GM21515 (cell line): ENCODE results near the gene DNAJB2.
"Not testable (repeated sequence)": the region's sequence is repeated elsewhere in the genome, so short reads cannot be mapped to it uniquely, and the experiment has no call there.

Source experiments
- ATAC-seq: cut with Tn5 transposase; IDR thresholded peaks from one replicate; pipeline ENCODE4 v1.9.1; 2021; ENCODE audit not compliant: unreplicated experiment

Gene DNAJB2

DNA sequence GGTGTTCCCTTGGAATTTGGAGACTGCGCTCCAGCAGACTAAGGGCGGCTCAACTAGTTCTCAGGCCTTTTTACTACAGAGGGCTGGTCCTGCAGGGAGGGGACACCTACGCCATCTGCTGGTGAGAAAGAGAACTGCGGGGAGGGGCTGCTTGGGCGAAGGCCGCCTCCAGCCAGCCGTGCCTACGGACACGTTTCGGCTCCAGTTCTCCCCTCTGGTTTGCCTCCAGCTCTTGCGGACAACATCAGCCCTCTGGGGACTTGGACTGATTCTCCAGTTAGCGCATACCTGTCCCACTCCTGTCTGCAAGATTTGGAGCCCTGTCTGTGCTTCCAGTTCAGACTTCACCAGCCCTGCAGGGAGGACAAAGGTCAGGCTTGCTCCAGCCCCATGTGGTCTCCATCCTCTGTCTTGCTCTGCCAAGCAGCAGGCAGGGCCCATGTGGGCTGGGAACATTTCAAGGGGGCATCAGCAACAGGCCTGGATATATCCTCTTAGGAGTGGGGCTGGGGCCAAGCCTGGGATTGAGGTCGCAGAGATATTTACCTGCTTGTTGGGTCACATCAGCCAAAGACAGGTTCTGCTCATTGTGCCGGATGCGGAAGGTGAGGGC is 19.7 kb downstream of the DNAJB2 start:
- peak; percentile 40 for ATAC-seq

DNA sequence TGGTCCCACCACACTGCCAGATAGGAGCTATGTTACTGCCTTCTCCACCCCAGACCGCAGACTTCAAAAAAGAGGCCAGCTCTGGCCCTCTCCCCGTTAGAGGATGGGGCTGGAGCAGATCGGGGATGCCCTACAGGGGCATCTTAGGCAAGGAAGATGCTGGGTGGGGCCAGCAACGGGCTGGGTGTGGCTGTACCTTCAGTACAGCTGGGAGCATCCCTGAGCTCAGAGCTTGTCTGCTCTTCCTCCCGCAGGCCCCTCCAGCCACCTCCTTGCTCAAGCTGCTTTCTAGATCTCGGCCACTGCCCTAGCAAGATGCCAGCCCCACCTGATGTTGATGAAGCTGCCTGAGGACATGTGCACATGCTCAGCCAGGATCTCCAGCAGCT is 20.2 kb downstream of the DNAJB2 start:
- no peak for ATAC-seq

DNA sequence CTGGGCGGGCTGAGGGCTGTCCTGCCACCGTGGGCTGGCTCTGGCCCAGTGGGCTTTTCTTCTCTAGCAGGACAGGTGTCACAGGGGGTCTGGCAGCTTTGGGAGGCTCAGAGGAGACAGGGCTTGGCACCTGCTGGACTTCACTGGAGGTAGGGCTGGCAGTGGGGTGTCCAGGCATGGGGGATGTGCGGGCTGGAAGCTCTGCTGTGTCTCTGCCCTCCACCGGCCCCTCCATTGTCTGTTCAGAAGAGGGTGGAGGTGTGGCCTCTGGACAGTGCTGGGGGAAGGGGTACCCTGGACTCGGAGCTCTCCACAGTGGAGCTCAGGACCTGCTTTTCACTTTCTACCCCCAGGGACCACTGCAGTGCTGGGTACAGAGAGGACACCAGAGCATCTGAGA is 20.9 kb downstream of the DNAJB2 start:
- no peak for ATAC-seq

DNA sequence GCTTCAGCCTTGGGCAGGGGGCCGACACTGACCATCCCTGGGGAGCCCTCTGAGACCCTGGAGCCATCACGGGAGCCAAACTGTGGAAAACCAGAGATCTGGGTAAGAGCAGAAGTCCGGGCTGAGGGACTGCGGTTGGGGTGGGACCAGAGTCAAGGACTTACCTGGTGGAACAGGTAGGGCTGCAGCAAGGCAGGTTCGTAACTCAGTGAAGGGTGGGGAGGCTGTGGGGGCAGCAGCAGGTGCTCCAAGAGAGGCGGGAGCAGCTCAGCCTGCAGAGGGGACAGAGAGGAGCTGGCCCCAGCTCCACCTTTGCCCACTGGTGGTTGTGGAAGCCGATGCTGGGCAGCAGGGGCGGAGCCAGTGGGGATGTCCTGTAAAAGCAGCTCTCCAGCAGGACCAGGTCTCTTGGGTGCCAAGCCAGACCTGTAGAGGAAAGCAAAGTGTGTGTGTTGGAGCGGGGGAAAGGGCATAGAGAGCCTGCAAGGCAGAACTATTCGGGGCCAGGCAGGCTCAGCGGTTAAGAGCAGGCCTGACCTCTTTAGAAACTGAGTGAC is 23.3 kb downstream of the DNAJB2 start:
- no peak for ATAC-seq

DNA sequence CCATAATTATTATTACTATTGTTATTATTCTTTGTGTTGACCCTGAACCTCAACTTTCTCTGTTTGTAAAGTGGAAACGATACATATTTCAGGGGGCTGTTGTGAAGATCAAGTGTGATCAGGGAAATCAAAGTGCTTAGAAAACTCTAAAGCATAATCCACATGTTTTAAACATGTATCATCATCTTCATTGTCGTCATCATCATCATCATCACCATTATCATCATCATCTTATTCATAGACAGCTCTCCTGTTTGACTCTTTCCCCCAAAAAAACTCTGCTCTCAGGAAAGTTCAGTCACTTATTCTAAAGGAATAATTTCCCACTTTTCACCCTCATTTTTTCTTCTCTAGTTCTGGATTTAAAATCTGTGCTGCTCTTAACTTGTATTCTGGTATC is 25.1 kb downstream of the DNAJB2 start:
- no peak for ATAC-seq

DNA sequence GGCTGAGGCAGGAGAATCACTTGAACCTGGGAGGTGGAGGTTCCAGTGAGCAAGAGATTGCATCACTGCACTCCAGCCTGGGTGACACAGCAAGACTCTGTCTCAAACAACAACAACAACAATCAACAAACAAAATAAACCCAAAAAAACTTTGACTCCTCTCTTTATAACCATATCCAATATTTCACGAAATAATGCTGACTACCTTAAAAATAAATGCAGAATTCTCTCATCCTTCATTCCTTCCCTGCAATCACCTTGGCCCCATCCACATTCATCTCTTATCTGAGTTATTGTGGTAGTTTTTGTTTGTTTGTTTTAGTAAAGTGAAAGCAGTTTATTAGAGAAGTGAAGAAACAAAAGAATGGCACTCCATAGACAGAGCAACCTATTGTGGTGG is 26.9 kb downstream of the DNAJB2 start:
- ATAC-seq, result no peak

DNA sequence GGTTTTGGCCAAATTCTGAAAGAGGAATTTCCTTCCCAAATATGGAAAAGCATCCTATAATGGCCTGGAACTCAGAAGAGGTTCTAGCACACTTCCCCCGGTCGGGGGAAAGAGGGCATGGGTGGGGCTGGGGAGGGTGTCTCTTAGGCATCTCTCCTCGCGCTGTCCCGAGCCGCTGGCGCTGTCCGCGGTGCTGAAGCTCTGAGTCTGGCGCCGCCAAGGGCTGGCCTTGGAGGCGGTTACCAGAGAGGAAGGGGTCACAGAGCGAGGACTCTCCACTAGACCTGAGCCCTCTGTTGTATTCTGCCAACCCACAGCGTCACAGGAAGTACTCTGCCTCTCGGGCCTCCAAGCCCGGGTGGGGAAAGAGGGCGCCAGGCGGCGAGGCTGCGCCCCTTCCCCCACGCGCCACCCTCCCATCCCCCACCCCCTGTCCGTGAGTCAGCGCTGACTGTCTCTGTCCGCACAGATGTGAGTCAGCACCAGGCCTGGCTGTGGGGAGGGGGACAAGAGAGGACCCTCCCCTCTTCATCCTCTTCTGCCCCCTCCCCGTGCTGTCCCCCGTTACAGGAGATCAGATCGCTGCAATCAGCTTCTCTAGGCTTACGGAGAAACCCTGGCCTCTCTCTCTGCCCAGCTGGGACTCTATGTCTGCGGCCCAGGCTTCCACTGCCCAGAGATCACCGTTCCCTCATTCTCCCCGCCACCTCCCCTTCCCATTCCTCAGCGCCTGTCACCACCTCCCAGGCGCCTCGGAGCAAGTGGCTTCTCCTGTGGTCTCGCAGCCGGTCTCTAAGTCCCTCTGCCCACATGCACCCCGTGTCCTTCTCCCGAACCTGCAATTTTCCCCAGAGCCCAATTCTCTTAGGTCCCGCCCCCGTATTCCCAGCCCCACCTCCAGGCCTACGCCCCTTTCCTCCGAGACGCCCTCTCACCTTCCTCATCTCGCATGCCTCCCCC is 29.3 kb downstream of the DNAJB2 start:
- ATAC-seq, result no peak

DNA sequence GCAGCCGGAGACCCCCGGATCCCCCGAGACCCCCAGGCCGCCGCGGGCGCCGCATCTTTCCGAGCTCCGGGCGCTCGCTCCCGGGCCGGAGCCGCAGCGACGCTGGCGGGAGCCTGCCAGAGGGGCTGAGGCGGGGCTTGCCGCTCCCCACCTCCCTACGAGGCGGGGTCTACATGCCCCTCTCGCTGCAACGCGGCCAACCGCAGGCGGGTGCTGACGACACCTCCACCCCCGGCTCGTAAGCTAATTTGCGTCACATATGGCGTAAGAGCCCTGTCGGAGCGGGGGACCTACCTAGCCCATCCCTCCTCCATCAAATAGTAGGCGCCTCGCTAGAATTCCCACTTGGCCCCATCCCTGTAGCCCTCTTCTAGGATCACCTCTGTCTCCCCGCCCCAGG is 30.1 kb downstream of the DNAJB2 start, which contains the start of gene PTPRN:
TSS of gene PTPRN (minus strand) at position 124 of the 400 bp plus-strand sequence. CDS start at position 55, 69 bp downstream.
- no peak for ATAC-seq

DNA sequence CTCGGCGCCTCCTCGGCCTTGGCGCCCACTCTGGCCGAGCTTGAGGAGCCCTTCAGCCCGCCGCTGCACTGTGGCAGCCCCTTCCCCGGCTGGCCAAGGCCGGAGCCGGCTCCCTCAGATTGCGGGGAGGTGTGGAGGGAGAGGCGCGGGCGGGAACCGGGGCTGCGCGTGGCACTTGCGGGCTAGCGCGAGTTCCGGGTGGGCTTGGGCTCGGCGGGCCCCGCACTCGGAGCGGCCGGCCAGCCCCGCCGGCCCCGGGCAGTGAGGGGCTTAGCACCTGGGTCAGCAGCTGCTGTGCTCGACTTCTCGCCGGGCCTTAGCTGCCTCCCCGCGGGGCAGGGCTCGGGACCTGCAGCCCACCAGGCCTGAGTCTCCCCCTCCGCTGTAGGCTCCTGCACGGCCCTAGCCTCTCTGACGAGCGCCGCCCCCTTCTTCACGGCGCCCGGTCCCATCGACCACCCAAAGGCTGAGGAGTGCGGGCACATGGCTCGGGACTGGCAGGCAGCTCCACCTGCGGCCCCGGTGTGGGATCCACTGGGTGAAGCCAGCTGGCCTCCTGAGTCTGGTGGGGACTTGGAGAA is 33.6 kb downstream of the DNAJB2 start:
- not testable (repeated sequence) for ATAC-seq

DNA sequence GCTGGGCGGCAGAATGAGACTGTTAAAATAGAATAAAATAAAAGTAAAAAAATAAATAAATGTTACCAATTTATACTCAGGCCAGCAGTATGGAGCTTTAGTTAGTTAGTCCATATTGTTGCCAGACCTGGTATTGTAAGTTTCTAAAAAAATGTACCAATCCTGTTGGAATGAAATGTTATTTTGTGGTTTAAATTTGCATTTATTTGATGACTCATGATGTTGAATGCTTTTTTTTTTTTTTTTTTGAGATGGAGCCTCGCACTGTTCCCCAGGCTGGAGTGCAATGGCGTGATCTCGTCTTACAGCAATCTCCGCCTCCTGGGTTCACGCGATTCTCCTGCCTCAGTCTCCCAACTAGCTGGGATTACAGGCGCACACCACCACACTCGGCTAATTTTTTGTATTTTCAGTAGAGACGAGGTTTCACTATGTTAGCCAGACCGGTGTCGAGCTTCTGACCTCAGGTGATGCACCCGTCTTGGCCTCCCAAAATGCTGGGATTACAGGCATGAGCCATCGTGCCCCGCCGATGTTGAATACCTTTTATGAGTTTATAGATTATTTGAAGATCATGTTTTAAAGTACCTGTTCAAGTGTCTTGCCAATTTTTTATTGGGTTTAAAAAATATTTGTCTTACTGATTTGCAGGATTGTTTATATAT is 35.8 kb downstream of the DNAJB2 start:
- ATAC-seq, result no peak

DNA sequence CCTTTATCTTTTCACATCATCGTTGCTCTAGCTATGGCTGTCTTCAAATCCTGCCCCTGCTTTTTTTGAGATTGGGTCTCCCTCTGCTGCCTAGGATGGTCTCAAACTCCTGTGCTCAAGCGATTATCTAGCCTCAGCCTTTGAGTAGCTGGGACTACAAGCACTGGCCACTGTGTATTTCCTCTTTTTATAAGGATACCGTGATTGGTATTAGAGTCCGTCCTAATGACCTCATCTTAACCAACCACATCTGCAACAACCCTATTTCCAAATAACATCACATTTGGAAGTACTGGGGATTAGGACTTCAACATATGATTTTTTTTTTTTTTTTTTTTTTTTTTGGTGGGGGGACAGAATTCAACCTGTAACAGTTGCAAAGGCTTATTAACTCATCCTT is 44.3 kb downstream of the DNAJB2 start:
- ATAC-seq, result no peak

DNA sequence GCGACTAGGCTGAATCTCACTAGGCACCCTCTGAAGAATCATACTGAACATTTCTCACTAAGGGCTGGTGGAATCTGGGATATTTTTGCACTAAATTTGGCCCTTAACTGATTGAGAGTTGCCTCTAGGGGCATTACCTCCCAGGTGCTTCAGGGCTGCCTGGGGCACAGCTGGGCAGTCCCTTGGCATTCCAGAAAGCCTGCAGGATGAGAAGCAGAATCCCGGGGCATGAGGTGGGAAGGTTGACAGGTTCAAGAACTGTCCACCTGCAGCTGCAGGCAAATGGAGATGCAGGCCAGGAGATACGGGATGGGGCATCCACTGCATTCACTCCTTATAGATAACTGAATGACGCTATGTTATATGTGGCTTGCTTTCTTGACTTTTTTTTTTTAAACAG is 46.0 kb downstream of the DNAJB2 start:
- no peak for ATAC-seq

DNA sequence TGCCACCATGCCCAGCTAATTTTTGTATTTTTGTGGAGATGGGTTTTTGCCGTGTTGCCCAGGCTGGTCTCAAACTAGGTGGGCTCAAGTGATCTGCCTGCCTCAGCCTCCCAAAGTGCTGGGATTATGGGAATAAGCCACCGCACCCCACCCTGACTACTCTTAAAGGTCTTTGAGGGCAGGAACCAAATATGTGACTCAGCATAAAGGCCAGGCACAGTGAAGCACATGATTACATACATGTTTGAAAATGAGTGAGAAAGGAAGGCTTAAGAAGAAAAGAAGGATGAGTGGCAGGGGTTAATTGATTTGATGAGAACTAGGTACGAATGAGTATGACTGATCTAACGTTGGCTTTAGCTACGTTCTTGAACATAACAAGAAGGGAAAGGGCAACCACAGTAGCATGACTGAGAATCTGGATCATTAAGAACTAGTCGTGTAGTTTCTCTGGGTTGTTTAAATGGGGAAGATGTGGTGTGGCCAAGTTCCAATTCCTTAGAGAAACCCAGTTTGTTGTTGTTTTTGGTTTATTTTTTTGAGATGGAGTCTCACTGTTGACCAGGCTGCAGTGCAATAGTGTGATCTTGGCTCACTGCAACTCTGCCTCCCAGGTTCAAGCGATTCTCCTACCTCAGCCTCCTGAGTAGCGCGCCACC is 46.6 kb downstream of the DNAJB2 start:
- no peak for ATAC-seq

DNA sequence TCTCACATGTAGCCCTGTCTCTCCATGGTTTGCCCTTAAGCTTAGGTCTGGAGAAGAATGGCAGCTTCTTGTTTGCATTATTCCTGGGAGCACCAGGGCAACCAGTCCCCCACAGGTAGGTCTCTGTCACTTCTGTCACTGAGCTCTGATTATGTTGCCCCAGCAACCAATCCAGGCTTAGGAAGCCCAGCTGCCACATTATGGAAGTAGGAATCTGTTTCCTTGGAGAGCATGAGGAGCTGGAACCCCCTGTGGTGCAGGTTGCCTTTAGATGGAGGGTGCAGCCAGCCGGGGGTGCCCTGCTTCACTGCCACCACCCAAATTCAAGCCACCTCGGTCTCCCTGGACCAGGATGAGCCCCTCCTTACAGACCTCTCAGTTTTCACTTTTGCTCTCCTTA is 48.6 kb downstream of the DNAJB2 start:
- ATAC-seq, result no peak

DNA sequence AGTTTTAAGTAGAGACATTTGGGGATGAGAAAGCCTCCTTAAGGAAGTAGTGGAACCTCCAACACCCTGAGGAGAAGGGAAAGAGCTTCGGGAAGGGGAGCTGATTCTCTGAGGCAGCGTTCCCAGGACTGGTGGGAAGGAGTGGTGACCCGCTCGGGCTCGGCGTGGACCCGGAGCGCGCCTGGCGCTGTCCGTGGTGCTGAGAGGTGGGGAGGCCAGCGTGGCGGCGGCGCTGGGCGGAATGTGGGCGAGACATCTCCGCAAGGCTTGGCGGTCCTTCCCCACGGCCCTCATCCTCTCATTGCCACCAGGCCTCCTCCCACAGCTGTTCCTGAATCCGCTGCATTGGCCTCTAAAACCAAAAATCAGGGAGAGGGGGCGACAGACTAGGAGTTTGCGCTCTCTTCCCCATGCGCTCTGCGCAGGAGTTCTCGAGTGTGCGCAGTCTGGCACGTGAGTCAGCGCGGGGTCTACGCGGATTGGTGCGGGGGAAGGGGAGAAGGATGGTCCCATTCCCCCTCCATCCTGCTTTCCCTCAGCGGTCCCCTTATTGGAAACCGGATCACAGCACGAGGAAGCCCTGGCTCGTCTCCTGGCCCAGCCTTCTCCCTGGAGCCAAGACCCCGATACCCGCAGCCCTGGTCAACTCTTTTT is 52.5 kb downstream of the DNAJB2 start:
- ATAC-seq, result no peak

DNA sequence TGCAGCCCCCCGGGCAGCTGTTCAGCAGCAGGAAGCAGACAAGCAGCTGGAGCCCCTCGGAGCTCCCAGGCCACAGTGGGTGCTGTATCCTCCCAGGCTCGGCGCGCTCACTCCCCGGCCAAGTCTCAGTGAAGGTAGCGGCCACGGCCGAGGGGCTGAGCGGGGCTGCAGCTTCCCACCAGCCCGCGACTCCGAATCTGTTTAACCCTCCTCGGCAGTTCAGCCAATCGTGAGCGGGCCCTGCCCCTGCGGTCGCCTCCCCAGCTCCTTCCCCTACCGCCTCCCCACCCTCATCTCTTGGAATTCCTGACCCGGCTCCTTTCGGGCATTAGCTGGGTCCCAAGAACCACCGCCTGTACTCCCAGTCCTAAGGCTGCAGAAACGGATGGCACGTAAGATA is 53.4 kb downstream of the DNAJB2 start, which contains the start of gene RESP18:
TSS of gene RESP18 (minus strand) at position 203 of the 400 bp plus-strand sequence.
- ATAC-seq, result no peak

DNA sequence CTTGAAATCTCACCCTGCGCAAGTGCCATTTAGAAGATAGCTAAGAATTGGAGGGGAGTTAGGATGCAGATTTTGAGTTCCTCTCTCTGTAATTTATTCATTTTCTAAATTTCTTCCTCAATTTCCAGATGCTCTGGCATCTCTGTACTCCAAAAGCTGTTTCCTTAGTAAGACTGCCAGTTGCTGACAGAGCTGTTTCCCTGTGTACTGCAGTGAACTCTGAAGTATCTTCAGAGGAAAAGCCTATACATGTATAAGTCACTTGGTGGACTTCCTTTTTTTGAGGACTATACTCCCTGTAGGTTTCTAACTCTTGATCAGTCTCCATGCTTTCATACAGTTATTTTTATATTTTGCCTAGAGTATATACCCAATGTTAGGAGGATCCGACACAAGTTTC is 54.9 kb downstream of the DNAJB2 start:
- ATAC-seq, result no peak

DNA sequence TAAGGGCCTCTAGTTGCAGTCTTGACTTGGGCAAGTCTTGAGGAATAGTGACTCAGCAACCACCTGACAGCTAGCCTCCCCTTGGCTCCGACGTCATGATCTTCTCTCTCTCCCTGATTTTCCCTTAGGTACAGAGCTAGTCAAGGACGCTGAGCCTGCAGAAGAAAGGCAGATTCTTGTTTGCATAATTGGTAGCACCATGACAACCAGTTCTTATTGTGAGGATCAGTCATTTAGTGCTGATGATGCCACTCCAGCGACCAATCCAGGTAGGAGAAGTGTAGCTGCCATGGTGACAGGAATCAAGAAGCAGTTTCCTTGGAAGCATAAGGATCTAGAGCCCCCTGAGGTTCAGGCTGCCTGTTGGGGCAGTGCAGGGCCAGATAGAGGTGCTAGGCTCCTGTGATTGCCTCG is 56.2 kb downstream of the DNAJB2 start:
- ATAC-seq, result no peak
